K562 (cell line): ENCODE results near the gene CERS6. TPM values are rescaled to one million over a fixed set of nuclear protein-coding genes. Genes with fewer than 3 reads are reported as not detected.

ENCODE experiments used
- ARNT ChIP-seq, 2 experiments: fragments of 450-650 bp; IDR thresholded peaks; 2 replicates each; pipeline ENCODE4 v1.6.1; 2016; ENCODE audit warnings: mild to moderate bottlenecking in 1 of 2
- KAT2B ChIP-seq: IDR thresholded peaks from one replicate; pipeline ENCODE4 v1.6.1; 2012; ENCODE audit warnings: low read depth, mild to moderate bottlenecking, control low read depth, inconsistent platforms, low read length, moderate library complexity
- MLLT1 ChIP-seq, 2 experiments: fragments of 450-650 bp; IDR thresholded peaks; 2 replicates each; pipeline ENCODE4 v1.6.1; 2016
- NCOA6 ChIP-seq: fragments of 450-650 bp; IDR thresholded peaks from 2 replicates; pipeline ENCODE4 v1.6.1; 2017; ENCODE audit warnings: mild to moderate bottlenecking
- NR4A1 ChIP-seq, 2 experiments: fragments of 250-450 bp in 1 of 2; fragments of 450-650 bp in 1 of 2; sonication (Bioruptor Pico) in 1 of 2; IDR thresholded peaks; 2 replicates each; pipeline versions ENCODE4 v1.4.0 to v1.6.1; 2016 to 2020; ENCODE audit warnings: mild to moderate bottlenecking in 2 of 2, missing compliant biosample characterization in 1 of 2, missing genetic modification characterization in 1 of 2, moderate library complexity in 1 of 2
- POLR3A ChIP-seq: IDR thresholded peaks from 2 replicates; pipeline ENCODE4 v1.6.1; 2011; ENCODE audit warnings: borderline replicate concordance, mild to moderate bottlenecking, moderate library complexity; ENCODE audit not compliant: insufficient read length, insufficient read depth; ENCODE audit errors: extremely low read depth
- PURB ChIP-seq: sonication (generic); formaldehyde crosslinking; IDR thresholded peaks from 2 replicates; pipeline ENCODE4 v1.9.0; 2021; ENCODE audit warnings: low read depth, mild to moderate bottlenecking, missing genetic modification reagents
- RBM39 ChIP-seq: fragments of 200-400 bp; formaldehyde crosslinking; optimal IDR thresholded peaks from 2 replicates; pipeline ENCODE3; 2018; ENCODE audit warnings: low read depth, low read length
- SETDB1 ChIP-seq: IDR thresholded peaks from one replicate; pipeline ENCODE4 v1.6.1; 2012; ENCODE audit warnings: low read length, control low read depth, inconsistent platforms
- SMARCB1 ChIP-seq: IDR thresholded peaks from 2 replicates; pipeline ENCODE4 v1.6.1; 2011; ENCODE audit warnings: improper control_type of control experiment, low read depth; ENCODE audit not compliant: insufficient read length
- SRSF1 ChIP-seq: fragments of 200-400 bp; formaldehyde crosslinking; IDR thresholded peaks from 2 replicates; pipeline ENCODE4 v1.6.1; 2017; ENCODE audit warnings: mild to moderate bottlenecking, low read depth, low read length, moderate library complexity
- TRIM25 ChIP-seq: fragments of 450-650 bp; IDR thresholded peaks from 2 replicates; pipeline ENCODE4 v1.7.0; 2016; ENCODE audit warnings: borderline replicate concordance
- ZBTB11 ChIP-seq, 3 experiments: fragments of 200-800 bp in 1 of 3; fragments of 250-450 bp in 1 of 3; fragments of 450-650 bp in 1 of 3; sonication (Bioruptor Pico) in 1 of 3; sonication (Bioruptor generic) in 1 of 3; formaldehyde crosslinking in 1 of 3; IDR thresholded peaks; 2 replicates each; pipeline versions ENCODE4 v1.6.1 to v1.8.0; 2016 to 2022; ENCODE audit warnings: mild to moderate bottlenecking in 2 of 3, missing genetic modification characterization in 2 of 3, missing compliant biosample characterization in 1 of 3, moderate library complexity in 1 of 3
- ZNF347 ChIP-seq: fragments of 450-650 bp; formaldehyde crosslinking; IDR thresholded peaks from 2 replicates; pipeline ENCODE4 v1.4.0; 2020; ENCODE audit warnings: low read depth, mild to moderate bottlenecking, moderate library complexity
- ZNF561 ChIP-seq: fragments of 450-650 bp; formaldehyde crosslinking; conservative IDR thresholded peaks from 2 replicates; pipeline ENCODE4 v1.4.0; 2020; ENCODE audit warnings: mild to moderate bottlenecking, moderate library complexity
- polyA plus RNA-seq, 8 experiments: library from polyadenylated mRNA; depleted of rRNA in 4 of 8; stranded (reverse) in 5 of 8; unstranded in 3 of 8; fragments of >200 nt; fragmentation: Nextera tagmentation in 2 of 8; fragmentation: Illumina TruSeq in 1 of 8; extraction: Ambion mirVana in 2 of 8; extraction: Trizol in 1 of 8; gene quantifications; 2 replicates each; pipeline versions ENCODE4 v1.2.1 to v1.2.3, GENCODE V29; 2011 to 2014; ENCODE audit warnings: inconsistent platforms in 1 of 8, missing spikeins in 1 of 8
- total RNA-seq, 7 experiments: library from RNA; depleted of rRNA in 6 of 7; stranded (reverse); fragments of >200 nt in 6 of 7; fragmentation: Illumina TruSeq in 2 of 7; extraction: Trizol in 2 of 7; gene quantifications; 2 replicates each; pipeline versions ENCODE4 v1.2.1 to v1.2.3, GENCODE V29; 2011 to 2021; ENCODE audit warnings: low replicate concordance in 1 of 7

The CERS6 gene
- total and polyA plus RNA-seq, 9 of the 15 experiments (the other 6 are each of a cell fraction or from before 2014, with no cell fraction given): 1.6 to 13.6 (median 11.4) TPM

GRCh38 chr2:168455645-168456520 is at the start of gene CERS6 (continued):
- no peak for TF ChIP-seq ZBTB11 (CRISPR knock-in tag; IDR thresholded peaks at IDR 0.05)
- no peak for TF ChIP-seq ZNF347 (CRISPR knock-in tag)
- no peak for TF ChIP-seq MLLT1 (IDR thresholded peaks at IDR 0.05)
- TF ChIP-seq ZNF561 (CRISPR knock-in tag): no peak
- TF ChIP-seq SMARCB1: no peak
- TF ChIP-seq NR4A1 (CRISPR knock-in tag; IDR thresholded peaks at IDR 0.05): no peak
- TF ChIP-seq NR4A1 (tag; IDR thresholded peaks at IDR 0.05): 0 out of 2 replicates have a peak, but pooled peaks have one; percentile 45
- TF ChIP-seq POLR3A: no peak
- TF ChIP-seq RBM39: no peak
- no peak for TF ChIP-seq SETDB1
- TF ChIP-seq PURB (CRISPR knock-in tag): no peak
- no peak for TF ChIP-seq SRSF1
- no peak for TF ChIP-seq KAT2B
- TF ChIP-seq NCOA6: no peak
- TF ChIP-seq TRIM25: no peak
- no peak for TF ChIP-seq ARNT (IDR thresholded peaks at IDR 0.05)
